ENCODE measurements around the gene BRINP2. TPM values are rescaled to one million over a fixed set of nuclear protein-coding genes. Genes with fewer than 3 reads are reported as not detected.
A peak's percentile ranks its signal among the peaks of the same experiment; 100 is the strongest.

BRINP2 gene
- total RNA-seq, 1 experiment from 2014 or later, result 0.24 TPM

GRCh38 chr1:177243773-177244172, 73.0 kb downstream of the BRINP2 start:
- ChIA-PET POLR2A (no interaction called here), CTCF (interaction anchor here (1.5 kb wide), 1 partner anchor 346 kb away, joined by 3 read pairs; no protein-coding TSS in a partner anchor)
- Mint-ChIP-seq H3K36me3 (no peaks in the 10 kb centered on the region), H3K27ac (no peak overlapping the region), H3K27me3 (ENCODE audit: low read depth) (no peaks in the 10 kb centered on the region; the same call in 1 of the 2 replicates), H3K9me3 (no peaks in the 10 kb centered on the region; the same call in 1 of the 2 replicates), H3K4me1 (peaks cover 22% of the 10 kb centered on the region), H3K4me3 (no peak overlapping the region)
- DNase-seq (ENCODE audit: low spot score) (no peak), ATAC-seq (no peak)
- TF ChIP-seq TEAD1 (CRISPR knock-in tag; IDR thresholded peaks at IDR 0.05) (no peak), CREB1 (CRISPR knock-in tag; IDR thresholded peaks at IDR 0.05) (no peak), NFATC4 (CRISPR knock-in tag; IDR thresholded peaks at IDR 0.05) (no peak), SMAD3 (CRISPR knock-in tag; IDR thresholded peaks at IDR 0.05; ENCODE audit: borderline replicate concordance) (no peak), ZNF281 (CRISPR knock-in tag; IDR thresholded peaks at IDR 0.05) (no peak), FOXP1 (CRISPR knock-in tag; IDR thresholded peaks at IDR 0.05; ENCODE audit: borderline replicate concordance) (no peak), ATF3 (CRISPR knock-in tag; conservative IDR thresholded peaks at IDR 0.05) (no peak), CREM (CRISPR knock-in tag; IDR thresholded peaks at IDR 0.05) (no peak), ATF1 (CRISPR knock-in tag; IDR thresholded peaks at IDR 0.05) (no peak), EMX1 (CRISPR knock-in tag; IDR thresholded peaks at IDR 0.05) (no peak)
- TF ChIP-seq, protein P1, sequence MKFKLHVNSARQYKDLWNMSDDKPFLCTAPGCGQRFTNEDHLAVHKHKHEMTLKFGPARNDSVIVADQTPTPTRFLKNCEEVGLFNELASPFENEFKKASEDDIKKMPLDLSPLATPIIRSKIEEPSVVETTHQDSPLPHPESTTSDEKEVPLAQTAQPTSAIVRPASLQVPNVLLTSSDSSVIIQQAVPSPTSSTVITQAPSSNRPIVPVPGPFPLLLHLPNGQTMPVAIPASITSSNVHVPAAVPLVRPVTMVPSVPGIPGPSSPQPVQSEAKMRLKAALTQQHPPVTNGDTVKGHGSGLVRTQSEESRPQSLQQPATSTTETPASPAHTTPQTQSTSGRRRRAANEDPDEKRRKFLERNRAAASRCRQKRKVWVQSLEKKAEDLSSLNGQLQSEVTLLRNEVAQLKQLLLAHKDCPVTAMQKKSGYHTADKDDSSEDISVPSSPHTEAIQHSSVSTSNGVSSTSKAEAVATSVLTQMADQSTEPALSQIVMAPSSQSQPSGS (CRISPR knock-in tag; IDR thresholded peaks at IDR 0.05; ENCODE audit: borderline replicate concordance, low read depth), result no peak
- TF ChIP-seq, protein P2, sequence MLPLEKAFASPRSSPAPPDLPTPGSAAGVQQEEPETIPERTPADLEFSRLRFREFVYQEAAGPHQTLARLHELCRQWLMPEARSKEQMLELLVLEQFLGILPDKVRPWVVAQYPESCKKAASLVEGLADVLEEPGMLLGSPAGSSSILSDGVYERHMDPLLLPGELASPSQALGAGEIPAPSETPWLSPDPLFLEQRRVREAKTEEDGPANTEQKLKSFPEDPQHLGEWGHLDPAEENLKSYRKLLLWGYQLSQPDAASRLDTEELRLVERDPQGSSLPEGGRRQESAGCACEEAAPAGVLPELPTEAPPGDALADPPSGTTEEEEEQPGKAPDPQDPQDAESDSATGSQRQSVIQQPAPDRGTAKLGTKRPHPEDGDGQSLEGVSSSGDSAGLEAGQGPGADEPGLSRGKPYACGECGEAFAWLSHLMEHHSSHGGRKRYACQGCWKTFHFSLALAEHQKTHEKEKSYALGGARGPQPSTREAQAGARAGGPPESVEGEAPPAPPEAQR (CRISPR knock-in tag; IDR thresholded peaks at IDR 0.05), result no peak

- ChIA-PET POLR2A (no interaction called here), CTCF (no interaction called here)
- H3K9me3 Mint-ChIP-seq, result no peaks in the 10 kb centered on the region
- peaks cover 19% of the 10 kb centered on the region for H3K4me1 Mint-ChIP-seq
- no peak overlapping the region for H3K4me3 Mint-ChIP-seq
- TF ChIP-seq ATF1 (CRISPR knock-in tag; IDR thresholded peaks at IDR 0.05), result no peak
- no peak overlapping the region for H3K27ac Mint-ChIP-seq
- ATAC-seq (no peak), DNase-seq (ENCODE audit: low spot score) (no peak)
- no peaks in the 10 kb centered on the region; the same call in 1 of the 2 replicates for H3K27me3 Mint-ChIP-seq (ENCODE audit: low read depth)
- H3K36me3 Mint-ChIP-seq, result no peaks in the 10 kb centered on the region
Observed at GRCh38 chr1:177246710-177247580, 76.2 kb downstream of the BRINP2 start.

DNA sequence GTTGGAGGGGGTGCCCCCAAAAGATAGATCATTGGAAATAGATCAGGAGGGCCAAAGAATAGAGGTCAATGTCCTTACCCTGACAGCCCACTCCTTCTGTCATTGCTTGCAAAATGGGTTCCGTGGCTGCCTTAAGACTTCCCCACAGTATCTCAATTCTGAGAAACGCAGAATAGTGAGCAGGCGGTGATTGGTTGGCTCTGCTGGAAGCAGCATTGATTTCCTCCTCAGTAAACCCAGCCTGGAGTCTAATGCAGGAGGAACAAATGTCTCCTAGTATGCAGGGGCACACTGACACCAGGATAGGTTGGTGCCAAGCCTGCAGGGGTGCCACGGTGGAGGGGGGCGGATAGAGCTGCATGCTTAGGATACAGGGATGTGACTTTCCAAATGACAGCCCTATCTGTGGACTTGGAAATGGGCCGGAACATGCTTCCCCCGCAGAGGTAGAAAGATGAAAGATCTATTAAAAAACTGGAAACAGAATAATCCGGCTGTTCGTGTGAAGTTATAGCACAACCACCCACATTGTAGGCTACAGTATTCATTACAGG, 76.9 kb downstream of the BRINP2 start:
- H3K27ac Mint-ChIP-seq, result peak overlapping the region; percentile 22; the same call in 1 of the 2 replicates
- H3K27me3 Mint-ChIP-seq (ENCODE audit: low read depth), result no peaks in the 10 kb centered on the region
- H3K4me3 Mint-ChIP-seq, result no peak overlapping the region
- H3K9me3 Mint-ChIP-seq, result no peaks in the 10 kb centered on the region
- peaks cover 19% of the 10 kb centered on the region for H3K4me1 Mint-ChIP-seq
- POLR2A ChIA-PET, result interaction anchor here (0.7 kb wide), 1 partner anchor 173 kb away, joined by 3 read pairs; no protein-coding TSS in a partner anchor
- TF ChIP-seq ZNF219 (CRISPR knock-in tag; IDR thresholded peaks at IDR 0.05; ENCODE audit: borderline replicate concordance) (no peak), PRRX2 (CRISPR knock-in tag; IDR thresholded peaks at IDR 0.05) (no peak), ZNF416 (CRISPR knock-in tag; IDR thresholded peaks at IDR 0.05) (no peak), CDX4 (CRISPR knock-in tag; IDR thresholded peaks at IDR 0.05; ENCODE audit: borderline replicate concordance) (no peak), ZNF232 (CRISPR knock-in tag; IDR thresholded peaks at IDR 0.05) (no peak), GABPB1 (CRISPR knock-in tag; IDR thresholded peaks at IDR 0.05) (no peak)
- TF ChIP-seq, protein P3, sequence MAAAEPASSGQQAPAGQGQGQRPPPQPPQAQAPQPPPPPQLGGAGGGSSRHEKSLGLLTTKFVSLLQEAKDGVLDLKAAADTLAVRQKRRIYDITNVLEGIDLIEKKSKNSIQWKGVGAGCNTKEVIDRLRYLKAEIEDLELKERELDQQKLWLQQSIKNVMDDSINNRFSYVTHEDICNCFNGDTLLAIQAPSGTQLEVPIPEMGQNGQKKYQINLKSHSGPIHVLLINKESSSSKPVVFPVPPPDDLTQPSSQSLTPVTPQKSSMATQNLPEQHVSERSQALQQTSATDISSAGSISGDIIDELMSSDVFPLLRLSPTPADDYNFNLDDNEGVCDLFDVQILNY (CRISPR knock-in tag; IDR thresholded peaks at IDR 0.05), result no peak
- TF ChIP-seq, protein P1 (CRISPR knock-in tag; IDR thresholded peaks at IDR 0.05; ENCODE audit: borderline replicate concordance, low read depth), result no peak
- CTCF ChIA-PET, result no interaction called here
- DNase-seq (ENCODE audit: low spot score) (no peak), ATAC-seq (no peak)
- no peaks in the 10 kb centered on the region for H3K36me3 Mint-ChIP-seq
